Lower leg skin (tissue), 3 donors: ENCODE data around the gene CHIT1.

Experiments
- POLR2A ChIP-seq, 2 donors: fragments of 450-650 bp; IDR thresholded peaks; one replicate each; pipeline ENCODE4 v1.6.1; 2016 to 2017; ENCODE audit warnings: antibody characterized with exemption in 2 of 2, mild to moderate bottlenecking in 1 of 2, moderate library complexity in 1 of 2
- TF ChIP-seq, protein P1 (sequence below), 3 donors: fragments of 450-650 bp; IDR thresholded peaks; one replicate each; pipeline ENCODE4 v1.5.1; 2016; ENCODE audit warnings: antibody characterized with exemption in 3 of 3, mild to moderate bottlenecking in 3 of 3, moderate library complexity in 2 of 3

DNA sequence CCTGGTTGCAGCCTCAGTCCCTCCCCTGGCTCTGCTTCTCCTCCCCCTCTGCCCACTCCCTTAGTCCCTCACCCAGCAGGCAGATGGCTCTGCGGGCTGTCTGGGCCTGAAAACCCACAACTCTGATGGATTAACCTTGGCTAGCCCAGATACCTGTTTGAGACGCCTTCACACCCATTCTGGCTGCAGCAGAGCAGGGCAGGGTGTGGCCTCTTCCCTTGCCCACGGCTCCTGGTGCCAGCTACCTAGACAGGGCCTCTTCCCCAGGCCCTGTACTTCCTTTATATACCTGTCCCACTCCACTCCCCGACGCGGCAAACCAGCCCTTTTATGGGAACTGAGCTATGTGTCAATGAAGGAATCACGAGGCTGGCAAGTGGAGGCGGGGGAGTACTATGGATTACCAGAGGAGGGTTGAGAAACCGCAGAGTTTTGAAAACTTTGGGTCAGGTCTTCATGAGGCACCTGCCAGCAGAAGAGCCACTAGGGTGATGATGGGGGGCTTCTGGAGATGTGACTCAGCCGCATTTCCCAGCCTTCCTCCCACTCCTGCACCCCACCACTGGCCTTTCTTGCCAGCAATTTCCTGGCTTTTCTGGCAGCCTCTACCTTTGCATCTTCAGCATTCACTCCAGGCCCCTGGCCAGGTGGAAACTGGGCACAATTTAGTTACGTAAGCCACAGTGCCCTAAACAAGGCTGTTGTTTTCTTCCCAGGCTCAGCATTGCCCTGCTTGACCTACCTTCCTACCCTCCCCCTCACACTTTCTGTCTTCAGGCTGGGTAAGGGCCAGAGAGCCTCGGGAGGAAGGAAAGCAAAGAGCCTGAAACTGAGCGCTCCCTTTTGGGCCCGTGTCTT is 42.8 kb downstream of the CHIT1 start, which contains the start of gene CHI3L1:
- TF ChIP-seq POLR2A (IDR thresholded peaks at IDR 0.05) = no peak
- TF ChIP-seq, protein P1, sequence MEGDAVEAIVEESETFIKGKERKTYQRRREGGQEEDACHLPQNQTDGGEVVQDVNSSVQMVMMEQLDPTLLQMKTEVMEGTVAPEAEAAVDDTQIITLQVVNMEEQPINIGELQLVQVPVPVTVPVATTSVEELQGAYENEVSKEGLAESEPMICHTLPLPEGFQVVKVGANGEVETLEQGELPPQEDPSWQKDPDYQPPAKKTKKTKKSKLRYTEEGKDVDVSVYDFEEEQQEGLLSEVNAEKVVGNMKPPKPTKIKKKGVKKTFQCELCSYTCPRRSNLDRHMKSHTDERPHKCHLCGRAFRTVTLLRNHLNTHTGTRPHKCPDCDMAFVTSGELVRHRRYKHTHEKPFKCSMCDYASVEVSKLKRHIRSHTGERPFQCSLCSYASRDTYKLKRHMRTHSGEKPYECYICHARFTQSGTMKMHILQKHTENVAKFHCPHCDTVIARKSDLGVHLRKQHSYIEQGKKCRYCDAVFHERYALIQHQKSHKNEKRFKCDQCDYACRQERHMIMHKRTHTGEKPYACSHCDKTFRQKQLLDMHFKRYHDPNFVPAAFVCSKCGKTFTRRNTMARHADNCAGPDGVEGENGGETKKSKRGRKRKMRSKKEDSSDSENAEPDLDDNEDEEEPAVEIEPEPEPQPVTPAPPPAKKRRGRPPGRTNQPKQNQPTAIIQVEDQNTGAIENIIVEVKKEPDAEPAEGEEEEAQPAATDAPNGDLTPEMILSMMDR (IDR thresholded peaks at IDR 0.05) = no peak
